Natural killer cell (primary cell): Measurements from ENCODE around the gene FHOD1. TPM values are rescaled to one million over a fixed set of nuclear protein-coding genes. Genes with fewer than 3 reads are reported as not detected.

ENCODE experiments used
- ATAC-seq, 3 donors: fragments of 150-1000 bp in 2 of 3; fragments of 200-7000 bp in 1 of 3; cut with Tn5 transposase; 1 replicate in 1 of 3; 2 replicates in 2 of 3; pipeline ENCODE4 v1.10.0; 2021; ENCODE audit warnings: mild to moderate bottlenecking in 2 of 3, moderate library complexity in 2 of 3
- DNase-seq, 2 donors: peaks; one replicate each; pipeline versions ENCODE4 v3.0.0 to v3.0.0-alpha.2; 2013 to 2021; ENCODE audit warnings: mixed read lengths in 1 of 2
- H3K27ac ChIP-seq: one replicate; pipeline ENCODE4 v1.5.1; 2013; ENCODE audit warnings: mild to moderate bottlenecking, low read length
- H3K27me3 ChIP-seq: one replicate; pipeline ENCODE4 v1.6.1; 2013; ENCODE audit warnings: low read length; ENCODE audit not compliant: control insufficient read depth, insufficient read depth
- H3K36me3 ChIP-seq: one replicate; pipeline ENCODE4 v1.6.1; 2013; ENCODE audit warnings: low read length; ENCODE audit not compliant: control insufficient read depth, insufficient read depth
- H3K4me1 ChIP-seq: one replicate; pipeline ENCODE4 v1.6.1; 2013; ENCODE audit warnings: low read length; ENCODE audit not compliant: control insufficient read depth, insufficient read depth
- H3K4me3 ChIP-seq: one replicate; pipeline ENCODE4 v1.5.1; 2013; ENCODE audit warnings: low read length
- H3K9me3 ChIP-seq: one replicate; pipeline ENCODE4 v1.6.1; 2013; ENCODE audit warnings: low read length; ENCODE audit not compliant: control insufficient read depth, insufficient read depth
- H3K27ac Mint-ChIP-seq, 2 donors: one replicate each; pipeline ENCODE4 v1.8.0; 2022; ENCODE audit warnings: mild to moderate bottlenecking in 2 of 2, mixed read lengths in 2 of 2, moderate library complexity in 1 of 2
- H3K27me3 Mint-ChIP-seq, 2 donors: one replicate each; pipeline ENCODE4 v1.8.0; 2022; ENCODE audit warnings: low read depth in 2 of 2, mixed read lengths in 2 of 2
- H3K36me3 Mint-ChIP-seq: one replicate; pipeline ENCODE4 v1.8.0; 2022; ENCODE audit warnings: mixed read lengths
- H3K4me1 Mint-ChIP-seq, 2 donors: one replicate each; pipeline ENCODE4 v1.8.0; 2022; ENCODE audit warnings: mixed read lengths in 2 of 2
- H3K4me3 Mint-ChIP-seq: one replicate; pipeline ENCODE4 v1.8.0; 2022; ENCODE audit warnings: mild to moderate bottlenecking, moderate library complexity, mixed read lengths
- H3K9me3 Mint-ChIP-seq, 2 donors: one replicate each; pipeline ENCODE4 v1.8.0; 2022; ENCODE audit warnings: mixed read lengths in 2 of 2
- WGBS: methylation state at CpG from one replicate; pipeline ENCODE4 v1.1.7; 2013; ENCODE audit warnings: missing lambda C conversion rate; ENCODE audit not compliant: insufficient coverage; 5-methylcytosine and 5-hydroxymethylcytosine counted together
- intact Hi-C: fragments of 100-400 bp; cut with micrococcal nuclease; formaldehyde crosslinking; loops from one replicate; pipeline ENCODE4 v1.14.2; 2022
- total RNA-seq, 4 donors: library from RNA; stranded (reverse); fragments of 120-200 nt in 1 of 4; gene quantifications; one replicate each; pipeline versions ENCODE4 v1.2.3 to v1.2.4, GENCODE V29; 2013 to 2022
- TF ChIP-seq, protein P1 (sequence below): fragments of 200-600 bp; IDR thresholded peaks from one replicate; pipeline ENCODE4 v1.8.0; 2022; ENCODE audit warnings: antibody characterized with exemption

Gene FHOD1
- total RNA-seq, 3 donors from 2014 or later (not counting 1 experiment from before 2014, with no cell fraction given), result 79.3 to 96.8 (median 89.2) TPM

DNA sequence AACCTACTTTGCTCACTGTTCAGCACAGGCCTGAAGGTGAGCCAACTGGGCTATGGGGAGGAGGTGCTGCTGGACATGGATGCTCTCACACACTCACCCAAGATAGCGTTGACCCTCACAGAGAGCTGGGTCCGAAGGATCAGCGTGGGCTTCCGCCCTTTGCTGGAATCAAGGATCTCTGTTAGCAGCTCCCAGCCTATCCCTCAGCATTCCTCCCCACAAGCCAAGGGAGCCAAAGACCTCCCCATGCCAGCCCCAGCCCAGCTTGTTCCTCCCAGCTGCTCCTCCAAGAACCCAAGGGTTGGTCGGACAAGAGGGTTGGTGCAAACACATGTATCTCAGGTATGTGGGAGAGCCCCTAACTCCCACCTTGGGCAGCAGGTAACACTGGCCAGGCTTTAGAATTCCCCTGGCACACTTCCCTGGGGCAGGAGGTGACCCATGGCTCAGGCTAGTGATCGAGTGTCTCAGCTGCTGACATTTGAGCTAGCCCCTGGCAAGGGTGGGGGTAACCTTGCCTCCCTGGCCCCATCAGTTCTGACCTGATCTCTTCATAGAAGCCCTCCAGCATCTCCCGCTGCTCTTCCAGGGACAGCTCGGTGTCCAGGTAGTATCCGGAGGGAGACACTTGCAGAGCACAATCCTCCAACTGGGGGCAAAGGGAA lies 8.3 kb downstream of the FHOD1 start:
- DNase-seq (no peak), ATAC-seq (no peak)
- Histone ChIP-seq H3K9me3 (no peaks in the 10 kb centered on the region), H3K27ac (no peak overlapping the region), H3K4me1 (peaks cover 12% of the 10 kb centered on the region), H3K36me3 (peaks cover 41% of the 10 kb centered on the region), H3K4me3 (no peak overlapping the region), H3K27me3 (no peaks in the 10 kb centered on the region)
- Mint-ChIP-seq H3K27me3 (no peaks in the 10 kb centered on the region), H3K27ac (peak overlapping the region in 1 of 2 donors; percentile 49), H3K36me3 (no peaks in the 10 kb centered on the region), H3K4me1 (peaks cover 14 to 40% of the 10 kb centered on the region in 2 donors), H3K4me3 (no peak overlapping the region), H3K9me3 (no peaks in the 10 kb centered on the region)
- WGBS, result 100% methylated on average over 9 of the region's 9 CpGs
- TF ChIP-seq, protein P1, sequence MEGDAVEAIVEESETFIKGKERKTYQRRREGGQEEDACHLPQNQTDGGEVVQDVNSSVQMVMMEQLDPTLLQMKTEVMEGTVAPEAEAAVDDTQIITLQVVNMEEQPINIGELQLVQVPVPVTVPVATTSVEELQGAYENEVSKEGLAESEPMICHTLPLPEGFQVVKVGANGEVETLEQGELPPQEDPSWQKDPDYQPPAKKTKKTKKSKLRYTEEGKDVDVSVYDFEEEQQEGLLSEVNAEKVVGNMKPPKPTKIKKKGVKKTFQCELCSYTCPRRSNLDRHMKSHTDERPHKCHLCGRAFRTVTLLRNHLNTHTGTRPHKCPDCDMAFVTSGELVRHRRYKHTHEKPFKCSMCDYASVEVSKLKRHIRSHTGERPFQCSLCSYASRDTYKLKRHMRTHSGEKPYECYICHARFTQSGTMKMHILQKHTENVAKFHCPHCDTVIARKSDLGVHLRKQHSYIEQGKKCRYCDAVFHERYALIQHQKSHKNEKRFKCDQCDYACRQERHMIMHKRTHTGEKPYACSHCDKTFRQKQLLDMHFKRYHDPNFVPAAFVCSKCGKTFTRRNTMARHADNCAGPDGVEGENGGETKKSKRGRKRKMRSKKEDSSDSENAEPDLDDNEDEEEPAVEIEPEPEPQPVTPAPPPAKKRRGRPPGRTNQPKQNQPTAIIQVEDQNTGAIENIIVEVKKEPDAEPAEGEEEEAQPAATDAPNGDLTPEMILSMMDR, result no peak
- intact Hi-C loops, result no loop called here

DNA sequence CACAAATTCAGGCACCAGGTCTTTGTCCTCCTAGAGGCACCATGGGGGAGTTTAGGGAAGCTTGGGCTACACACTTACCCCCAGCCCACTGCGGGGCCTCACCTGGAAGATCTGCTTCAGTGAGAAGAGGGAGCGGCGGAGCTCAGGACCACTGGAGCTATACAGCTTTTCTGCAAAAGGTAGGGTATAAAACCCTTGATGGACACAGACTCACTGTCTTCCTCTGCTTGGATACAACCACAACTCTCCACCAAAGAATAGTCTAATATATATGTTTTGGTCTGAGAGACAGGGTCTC lies 9.1 kb downstream of the FHOD1 start:
- H3K4me1 ChIP-seq, result peaks cover 5% of the 10 kb centered on the region
- TF ChIP-seq, protein P1, result no peak
- Mint-ChIP-seq H3K27ac (peak overlapping the region in 1 of 2 donors; percentile 9), H3K4me1 (peaks cover 13 to 34% of the 10 kb centered on the region in 2 donors), H3K9me3 (no peaks in the 10 kb centered on the region), H3K36me3 (no peaks in the 10 kb centered on the region), H3K4me3 (no peak overlapping the region), H3K27me3 (no peaks in the 10 kb centered on the region)
- H3K27me3 ChIP-seq, result no peaks in the 10 kb centered on the region
- WGBS, result 100% methylated on average over 1 of the region's 3 CpGs
- H3K27ac ChIP-seq, result no peak overlapping the region
- ATAC-seq (no peak), DNase-seq (no peak)
- H3K36me3 ChIP-seq, result peaks cover 46% of the 10 kb centered on the region
- H3K4me3 ChIP-seq, result no peak overlapping the region
- intact Hi-C loops, result no loop called here
- H3K9me3 ChIP-seq, result no peaks in the 10 kb centered on the region

GRCh38 chr16:67237396-67238277 lies 9.6 kb downstream of the FHOD1 start:
- no peak for DNase-seq
- Histone ChIP-seq H3K36me3 (peaks cover 47% of the 10 kb centered on the region), H3K27me3 (no peaks in the 10 kb centered on the region), H3K27ac (no peak overlapping the region), H3K4me1 (peaks cover 5% of the 10 kb centered on the region), H3K4me3 (no peak overlapping the region), H3K9me3 (no peaks in the 10 kb centered on the region)
- Mint-ChIP-seq H3K27me3 (no peaks in the 10 kb centered on the region), H3K4me1 (peaks cover 11 to 32% of the 10 kb centered on the region in 2 donors), H3K36me3 (no peaks in the 10 kb centered on the region), H3K27ac (peak overlapping the region; percentile 9 to 63), H3K4me3 (no peak overlapping the region), H3K9me3 (no peaks in the 10 kb centered on the region)
- intact Hi-C loops, result no loop called here
- no peak for ATAC-seq
- WGBS, result 98% methylated on average over 13 of the region's 16 CpGs
- TF ChIP-seq, protein P1, result no peak
